Activated CD4-positive, alpha-beta T cell treated with anti-CD3 and anti-CD28 coated beads for 48 hours (primary cell): ENCODE measurements around the gene STARD10.
"Not testable (repeated sequence)": the region's sequence is repeated elsewhere in the genome, so short reads cannot be mapped to it uniquely, and the experiment has no call there.

Experiments
- DNase-seq: peaks from one replicate; pipeline ENCODE4 v3.0.0-alpha.2; 2020

Gene STARD10

DNA sequence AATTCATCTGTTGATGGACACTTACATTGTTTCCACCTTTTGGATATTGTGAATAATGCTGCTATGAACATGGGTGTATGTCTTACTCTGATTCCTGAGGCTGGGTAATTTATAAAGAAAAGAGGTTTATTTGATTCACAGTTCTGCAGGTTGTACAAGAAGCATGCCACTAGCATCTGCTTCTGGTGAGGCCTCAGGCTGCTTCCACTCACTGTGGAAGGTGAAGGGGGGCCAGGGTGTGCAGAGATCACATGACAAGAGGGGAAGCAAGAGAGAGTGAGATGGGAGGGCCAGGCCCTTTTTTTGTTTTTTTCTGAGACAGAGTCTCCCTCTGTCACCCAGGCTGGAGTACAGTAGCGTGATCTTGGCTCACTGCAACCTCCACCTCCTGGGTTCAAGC, 12.5 kb upstream of the STARD10 start:
- not testable (repeated sequence) for DNase-seq

DNA sequence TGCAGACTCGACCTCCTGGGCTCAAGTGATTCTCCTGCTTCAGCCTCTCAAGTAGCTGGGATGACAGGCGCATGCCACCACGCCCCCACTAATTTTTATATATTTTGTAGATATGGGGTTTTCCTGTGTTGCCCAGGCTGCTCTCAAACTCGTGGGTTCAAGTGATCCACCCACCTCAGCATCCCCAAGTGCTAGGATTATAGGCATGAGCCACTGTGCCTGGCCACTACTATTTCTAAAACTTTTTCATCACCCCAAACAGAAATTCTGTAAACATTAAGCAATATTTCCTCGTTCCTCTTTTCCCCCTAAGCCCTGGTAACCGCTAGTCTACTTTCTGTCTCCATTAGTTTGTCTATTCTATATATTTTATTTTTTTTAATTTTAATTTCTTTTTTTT, 11.4 kb upstream of the STARD10 start:
- no peak for DNase-seq

DNA sequence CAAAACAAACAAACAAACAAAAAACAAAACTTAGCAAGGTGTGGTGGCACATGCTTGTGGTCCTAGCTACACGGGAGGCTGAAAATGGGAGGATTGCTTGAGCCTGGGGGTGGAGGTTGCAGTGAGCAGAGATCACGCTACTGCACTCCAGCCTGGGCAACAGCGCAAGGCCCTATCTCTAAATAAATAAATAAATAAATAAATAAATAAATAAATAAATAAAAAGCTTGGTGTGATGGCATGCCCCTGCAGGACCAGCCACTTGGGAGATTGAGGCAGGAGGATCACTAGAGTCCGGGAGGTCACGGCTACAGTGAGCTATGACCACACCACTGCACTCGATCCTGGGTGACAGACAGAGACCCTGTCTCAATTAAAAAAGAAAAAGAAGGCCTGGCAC, 9.0 kb upstream of the STARD10 start:
- no peak for DNase-seq

DNA sequence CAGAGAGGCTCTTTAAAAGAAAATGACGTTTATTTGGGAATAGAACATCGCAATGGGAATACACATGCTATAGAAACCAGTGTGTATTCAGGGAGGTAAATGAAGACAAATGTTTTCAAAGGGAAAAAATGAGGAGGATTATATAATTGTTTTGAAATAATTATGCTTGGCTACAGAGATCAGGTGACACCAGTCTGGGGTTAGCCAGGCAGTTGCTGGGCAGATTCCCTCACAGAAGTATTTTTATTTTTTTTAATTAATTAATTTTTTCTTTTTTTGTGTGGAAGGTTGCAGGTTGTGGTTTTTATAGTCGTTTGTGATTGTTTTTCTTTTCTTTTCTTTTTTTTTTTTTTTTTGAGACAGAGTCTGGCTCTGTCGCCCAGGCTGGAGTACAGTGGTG, 5.6 kb upstream of the STARD10 start:
- DNase-seq: no peak

DNA sequence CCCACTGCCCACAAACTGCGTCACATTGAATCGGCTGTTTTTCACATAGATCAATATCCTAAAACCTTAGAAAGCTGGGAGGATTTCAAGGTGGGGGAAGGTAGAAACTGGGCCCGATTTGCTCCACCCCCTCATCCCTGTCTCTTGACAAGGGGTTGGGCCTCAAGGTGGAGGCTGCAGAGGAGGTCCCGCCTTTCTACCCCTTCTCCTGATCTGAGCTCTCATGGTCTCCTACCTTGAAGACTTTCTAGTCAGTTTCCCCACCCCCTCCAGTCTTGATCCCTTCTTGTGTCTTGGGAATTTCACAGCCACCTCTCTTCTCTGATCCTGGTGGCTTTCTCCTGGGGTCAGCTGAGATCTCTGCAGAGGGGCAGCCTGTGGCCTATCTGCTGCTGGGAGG, 4.5 kb upstream of the STARD10 start:
- DNase-seq: no peak

DNA sequence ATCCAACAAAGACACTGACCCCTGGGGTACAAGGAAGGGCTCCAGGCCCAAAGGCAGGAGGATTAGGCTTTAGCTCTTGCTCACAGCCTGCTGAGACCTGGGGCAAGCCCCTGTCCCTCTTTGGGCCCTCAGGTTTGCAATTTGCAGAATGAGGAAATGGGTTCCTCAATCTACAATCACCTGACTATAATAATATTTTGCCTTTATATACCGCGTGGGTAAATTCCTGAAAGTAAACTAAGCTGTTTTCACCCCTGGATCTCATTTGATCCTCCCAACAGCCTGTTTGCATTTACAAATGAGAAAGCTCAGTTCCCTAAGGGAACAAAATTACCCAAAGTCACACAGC, 797 bp downstream of the STARD10 start:
- DNase-seq: no peak

DNA sequence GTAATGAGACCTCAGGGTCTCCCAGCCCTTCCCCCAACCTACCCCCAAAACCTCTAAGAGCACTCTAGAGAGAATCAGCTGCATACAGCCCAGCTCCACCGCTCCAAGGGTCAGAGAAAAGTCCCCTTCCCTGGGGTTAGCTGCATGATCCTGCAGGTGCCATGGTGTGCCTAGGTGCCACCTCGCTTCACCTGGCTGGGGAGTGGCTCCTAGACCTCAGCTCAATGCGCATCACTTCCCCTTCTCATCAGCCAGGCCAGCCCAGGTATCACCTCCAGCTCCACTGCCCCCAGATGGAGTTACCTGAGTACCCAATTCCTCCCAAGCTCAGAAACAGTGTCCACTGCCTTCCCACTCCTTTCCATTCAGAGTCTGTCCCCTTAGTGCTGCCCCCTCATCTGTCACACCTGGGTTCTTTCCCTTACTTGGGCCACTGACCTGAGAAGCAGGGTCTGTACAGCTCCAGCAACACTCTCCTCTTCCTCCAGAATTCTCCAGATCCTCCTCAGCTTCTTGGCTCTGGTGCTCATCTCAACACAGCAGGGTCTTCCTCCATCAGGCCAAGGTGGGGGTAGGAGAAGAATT, 1.3 kb downstream of the STARD10 start:
- no peak for DNase-seq

DNA sequence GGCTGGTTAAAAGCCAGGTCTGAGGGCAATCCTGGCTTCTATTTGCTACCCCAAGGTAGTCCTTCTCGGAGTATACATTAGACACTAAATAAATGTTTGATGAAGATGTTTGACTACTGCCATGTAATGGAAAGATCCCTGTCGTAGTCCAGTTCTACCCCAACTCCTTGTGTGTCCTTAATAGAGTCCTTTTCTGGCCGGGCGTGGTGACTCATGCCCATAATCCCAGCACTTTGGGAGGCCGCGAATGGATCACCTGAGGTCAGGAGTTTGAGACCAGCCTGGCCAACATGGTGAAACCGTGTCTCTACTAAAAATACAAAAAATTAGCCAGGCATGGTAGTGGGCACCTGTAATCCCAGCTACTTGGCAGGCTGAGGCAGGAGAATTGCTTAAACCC, 2.6 kb downstream of the STARD10 start:
- DNase-seq: not testable (repeated sequence)

DNA sequence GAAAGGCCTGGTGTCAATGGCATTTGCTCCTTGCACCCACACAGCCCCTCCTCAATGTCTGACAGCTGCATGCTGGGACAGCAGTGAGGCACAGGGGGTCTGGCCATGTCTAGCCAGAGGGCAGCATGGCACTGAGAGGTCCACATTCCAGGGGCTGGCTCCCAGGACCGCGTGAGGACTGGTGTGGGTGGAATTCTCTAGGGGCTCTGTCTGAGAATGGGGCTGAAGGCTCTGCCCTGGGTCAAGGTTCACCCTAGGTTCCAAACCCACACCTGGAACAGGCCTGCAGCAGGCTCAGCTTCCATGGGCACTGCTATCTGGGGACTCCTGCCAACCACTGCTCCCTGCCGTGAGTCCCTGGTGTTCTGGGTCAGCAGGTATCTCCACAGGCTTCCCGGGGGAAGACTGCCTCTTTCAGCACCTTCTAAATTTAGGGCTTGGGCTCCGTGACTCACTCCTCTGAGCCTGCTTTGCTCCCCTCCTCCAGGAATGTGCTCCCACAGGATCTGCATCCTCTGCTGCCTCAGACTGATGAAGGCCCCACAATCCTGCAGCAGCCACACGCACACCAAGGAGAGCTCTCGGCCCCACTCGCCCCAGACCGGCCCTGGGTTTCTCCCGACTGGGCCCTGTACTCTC, 4.2 kb downstream of the STARD10 start:
- DNase-seq: no peak

DNA sequence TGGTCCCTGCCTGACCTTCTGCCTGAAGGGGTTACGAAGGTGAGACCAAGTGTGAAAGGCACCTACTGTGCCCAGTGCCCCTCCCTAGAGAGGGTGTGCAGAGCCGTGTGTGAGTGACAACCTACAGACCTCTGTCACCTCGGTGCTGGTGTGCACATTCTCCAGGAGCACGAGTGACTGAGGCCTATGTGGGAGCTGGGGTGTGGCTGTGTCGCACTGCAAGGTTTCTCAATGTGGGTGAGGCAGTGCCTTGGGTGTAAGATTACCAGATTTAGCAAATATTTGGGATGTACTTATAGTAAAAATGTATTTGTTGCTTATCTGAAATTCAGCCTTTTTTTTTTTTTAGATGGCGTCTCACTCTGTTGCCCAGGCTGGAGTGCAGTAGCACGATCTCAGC, 5.6 kb downstream of the STARD10 start:
- no peak for DNase-seq

DNA sequence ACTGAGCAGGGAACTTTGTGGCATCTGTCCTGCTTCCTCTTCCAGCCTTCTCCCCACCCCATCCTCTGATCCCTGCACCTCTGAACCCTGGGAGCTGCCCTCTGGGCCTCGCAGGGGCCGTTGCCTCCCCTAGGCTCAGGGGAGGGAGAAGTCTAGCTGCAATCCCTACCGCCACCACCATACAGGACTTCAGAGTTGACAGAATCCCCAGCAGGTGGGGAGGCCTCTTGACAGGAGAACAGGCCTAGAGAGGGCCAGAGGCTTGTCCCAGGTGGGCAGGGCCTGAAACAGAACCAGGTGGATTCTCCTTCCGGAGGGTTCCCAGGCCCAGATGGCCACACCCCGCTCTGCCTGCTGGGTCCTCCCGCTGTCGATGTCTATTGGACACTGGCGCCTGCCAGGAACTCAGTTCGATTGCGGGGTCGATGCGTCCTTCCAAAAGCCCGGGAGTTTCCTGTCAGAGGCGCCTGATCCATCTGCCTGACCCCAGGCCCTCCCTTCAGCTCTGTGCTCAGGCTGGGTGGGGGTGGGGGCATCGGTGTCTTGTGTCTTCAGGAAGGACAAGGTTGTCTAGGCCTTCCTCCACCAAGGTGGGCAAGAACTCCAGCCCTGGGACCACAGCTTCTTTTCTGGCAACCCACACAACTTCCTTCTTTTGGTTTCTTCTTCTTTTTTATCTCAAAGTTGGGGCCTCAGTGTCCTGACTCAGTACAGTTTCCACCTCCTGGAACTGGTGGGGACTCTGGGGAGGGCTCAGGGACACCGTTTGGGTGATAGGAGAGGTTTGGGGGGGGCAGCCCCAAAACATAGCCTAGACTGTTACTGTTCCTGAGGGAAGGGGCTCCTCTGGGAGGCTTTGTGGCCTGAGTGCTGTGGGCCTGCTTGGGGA, 6.4 kb downstream of the STARD10 start:
- DNase-seq: peak; percentile 36

DNA sequence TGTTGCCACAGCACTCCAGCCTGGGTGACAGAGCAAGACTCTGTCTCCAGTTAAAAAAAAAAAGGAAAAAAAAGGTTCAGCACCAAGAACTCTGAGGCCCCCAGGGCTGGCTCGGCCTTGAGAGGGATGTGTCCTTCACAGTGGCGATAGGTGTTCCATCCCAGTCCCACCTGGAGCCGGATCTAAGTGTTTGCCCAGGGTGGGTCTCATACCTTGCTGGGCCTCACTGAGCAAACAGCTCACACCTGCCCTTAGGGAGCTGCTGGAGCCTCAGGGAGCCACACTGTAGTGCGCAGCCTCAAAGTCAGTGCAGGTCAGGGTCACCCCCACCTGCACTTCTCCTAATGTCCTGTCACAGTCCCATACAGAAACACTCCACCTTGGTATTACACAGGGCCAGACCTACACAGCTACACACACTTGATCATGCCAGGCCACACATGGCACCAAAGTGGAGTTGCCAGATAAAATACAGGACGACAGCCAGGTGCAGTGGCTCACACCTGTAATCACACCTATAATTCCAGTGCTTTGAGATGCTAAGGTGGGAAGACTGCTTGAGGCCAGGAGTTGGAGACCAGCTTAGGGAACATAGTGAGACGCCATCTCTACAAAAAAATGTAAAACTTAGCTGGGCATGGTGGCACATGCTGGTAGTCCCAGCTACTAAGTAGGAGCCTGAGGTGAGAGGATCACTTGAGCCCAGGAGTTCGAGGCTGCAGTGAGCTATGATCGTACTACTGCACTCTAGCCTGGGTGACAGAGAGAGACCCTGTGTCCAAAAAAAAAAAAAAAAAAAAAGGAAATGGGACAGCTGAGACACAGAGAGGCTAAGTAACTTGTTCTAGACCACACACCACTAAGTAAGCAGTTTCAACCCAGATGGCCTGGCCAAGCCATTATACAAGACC, 7.3 kb downstream of the STARD10 start:
- no peak for DNase-seq

DNA sequence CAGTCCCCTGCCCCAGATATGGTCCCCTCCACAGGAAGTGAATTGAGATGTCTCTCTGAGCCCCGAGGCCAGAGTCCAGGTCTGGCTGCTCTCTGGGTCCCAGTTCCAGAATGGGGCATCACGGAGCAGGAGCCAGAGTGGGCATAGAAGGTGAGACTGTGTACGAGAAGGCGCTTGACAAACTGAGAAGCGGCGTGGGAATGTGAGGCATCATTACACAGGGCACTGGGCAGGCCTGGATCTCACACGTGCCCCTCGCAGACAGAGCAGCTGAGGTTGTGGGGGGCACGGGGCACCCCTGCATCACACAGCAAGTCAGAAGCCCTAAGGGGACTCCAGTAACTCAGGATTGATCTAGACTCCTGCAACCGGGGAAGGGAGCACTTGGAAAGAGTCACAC, 9.2 kb downstream of the STARD10 start:
- no peak for DNase-seq

DNA sequence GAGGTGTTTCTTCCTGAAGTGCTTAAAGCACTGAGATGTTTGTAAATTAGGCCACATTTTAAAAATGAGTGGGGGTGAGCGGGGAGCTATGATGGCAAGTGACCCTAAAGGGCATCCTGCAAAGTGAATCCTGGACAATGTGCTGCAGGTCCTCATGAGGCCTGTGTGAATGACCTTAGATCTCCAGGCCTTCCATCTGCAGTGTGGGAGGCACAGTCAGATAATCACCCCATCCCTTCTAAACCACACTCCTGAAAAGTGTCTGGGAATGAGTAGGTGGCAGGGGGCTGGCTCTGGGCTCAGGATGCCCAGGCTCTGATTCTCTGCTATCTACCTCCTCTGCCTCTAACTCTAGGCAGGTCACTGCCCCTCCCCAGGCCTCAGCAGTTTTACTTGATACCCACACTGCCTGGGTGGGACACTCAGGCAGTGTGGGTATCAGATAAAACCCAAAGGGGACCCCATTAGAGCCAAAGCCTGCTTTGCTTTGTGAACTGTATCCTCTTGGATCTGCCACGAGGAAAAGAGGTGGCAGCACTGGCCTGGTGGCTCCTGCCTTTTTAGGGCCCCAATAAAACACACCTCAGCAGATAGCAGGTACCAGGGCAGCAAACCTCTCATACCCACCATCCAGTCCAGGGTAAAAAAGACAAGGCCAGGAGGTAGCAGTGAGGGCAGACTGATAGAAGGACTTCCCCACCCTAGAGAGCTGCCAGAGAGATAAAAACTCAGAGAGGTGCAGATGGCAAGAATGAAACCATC, 10.5 kb downstream of the STARD10 start:
- no peak for DNase-seq

DNA sequence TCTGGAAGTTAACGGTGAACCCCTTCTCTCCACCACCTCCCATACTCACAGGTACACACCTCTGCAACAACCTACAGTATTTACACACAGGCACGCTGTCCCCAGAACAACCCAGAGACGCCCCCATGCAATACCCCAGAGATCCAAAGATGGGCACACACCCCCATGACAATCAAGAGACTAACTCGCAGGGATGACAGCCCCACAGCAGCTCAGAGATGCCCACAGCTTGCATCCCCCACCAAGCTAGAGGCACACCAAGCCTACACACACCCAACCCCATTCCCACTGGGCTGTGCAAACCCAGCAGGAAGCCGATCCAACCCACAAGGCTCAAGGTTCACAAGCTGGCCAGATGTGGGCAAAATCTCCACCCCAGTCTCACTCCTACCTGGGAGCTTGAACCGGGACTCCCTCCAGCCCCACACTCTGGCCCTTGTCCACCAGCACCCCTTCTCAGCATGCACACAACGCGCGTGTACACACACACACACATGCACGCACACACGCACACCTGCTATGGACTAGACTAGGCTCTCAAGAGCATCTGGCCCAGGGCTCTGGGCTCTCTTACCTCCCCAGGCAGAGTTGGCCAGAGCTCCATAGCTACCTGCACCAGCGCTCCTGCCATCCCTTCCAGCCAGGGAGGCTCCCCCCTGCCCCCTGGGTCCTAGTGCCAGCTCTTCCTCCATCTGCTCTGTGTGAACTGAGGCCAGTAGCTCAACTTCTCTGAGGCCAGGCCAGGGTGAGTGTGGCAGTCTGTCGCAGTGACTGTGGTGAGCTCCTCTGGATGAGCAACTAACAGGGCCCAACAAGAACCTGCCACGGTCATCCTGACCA, 11.5 kb downstream of the STARD10 start:
- no peak for DNase-seq

DNA sequence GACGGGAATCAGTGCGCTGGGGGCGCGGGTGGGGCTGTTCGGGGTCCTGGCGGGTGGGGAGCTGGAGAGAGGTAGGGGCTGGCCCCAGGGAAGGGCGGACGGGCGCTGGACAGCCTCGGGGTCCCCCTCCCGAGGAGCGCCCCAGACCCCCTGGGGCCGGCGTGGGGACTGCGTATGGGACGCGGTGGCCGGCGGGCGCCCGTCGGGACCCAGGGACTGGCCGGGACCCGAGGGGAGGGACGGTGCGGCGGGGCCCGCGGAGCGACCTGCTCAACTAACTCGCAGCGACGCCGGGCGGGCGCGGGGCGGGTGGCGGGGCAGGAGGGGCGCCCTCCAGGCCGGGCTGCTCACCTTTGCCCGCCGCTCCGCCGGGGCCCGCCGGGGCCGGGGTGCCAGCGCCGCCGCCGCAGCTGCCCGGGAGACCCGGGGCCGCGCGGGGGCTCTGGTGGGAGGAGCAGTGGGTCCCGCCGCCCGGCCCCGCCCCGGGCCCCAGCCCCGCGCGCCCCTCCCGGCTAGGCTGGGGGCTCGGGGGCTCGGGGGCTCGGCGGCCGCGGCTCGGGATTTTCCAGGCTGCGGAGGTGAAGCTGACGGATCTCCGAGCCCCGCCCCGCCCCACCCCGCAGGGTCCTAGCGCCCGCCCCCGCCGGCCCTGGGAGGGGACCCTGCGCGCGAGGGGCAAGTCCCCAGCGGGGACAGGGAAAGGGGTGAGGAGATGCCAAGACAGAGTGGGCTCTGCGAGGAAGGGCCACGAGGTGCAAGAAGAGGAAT, 12.3 kb downstream of the STARD10 start:
- peak; percentile 49 for DNase-seq

DNA sequence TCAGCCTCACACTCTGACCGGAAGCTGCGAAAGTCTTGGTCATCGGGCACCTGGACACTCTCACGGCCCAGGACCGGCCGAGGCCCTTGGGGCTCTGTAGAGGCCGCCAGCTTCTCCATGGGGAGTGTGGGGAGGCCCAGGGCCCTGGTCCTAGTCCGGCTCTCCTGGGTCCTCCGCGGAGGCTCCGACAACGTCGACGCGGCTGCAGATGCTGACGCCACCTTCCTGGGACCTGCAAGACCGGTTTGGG, 12.9 kb downstream of the STARD10 start:
- no peak for DNase-seq

DNA sequence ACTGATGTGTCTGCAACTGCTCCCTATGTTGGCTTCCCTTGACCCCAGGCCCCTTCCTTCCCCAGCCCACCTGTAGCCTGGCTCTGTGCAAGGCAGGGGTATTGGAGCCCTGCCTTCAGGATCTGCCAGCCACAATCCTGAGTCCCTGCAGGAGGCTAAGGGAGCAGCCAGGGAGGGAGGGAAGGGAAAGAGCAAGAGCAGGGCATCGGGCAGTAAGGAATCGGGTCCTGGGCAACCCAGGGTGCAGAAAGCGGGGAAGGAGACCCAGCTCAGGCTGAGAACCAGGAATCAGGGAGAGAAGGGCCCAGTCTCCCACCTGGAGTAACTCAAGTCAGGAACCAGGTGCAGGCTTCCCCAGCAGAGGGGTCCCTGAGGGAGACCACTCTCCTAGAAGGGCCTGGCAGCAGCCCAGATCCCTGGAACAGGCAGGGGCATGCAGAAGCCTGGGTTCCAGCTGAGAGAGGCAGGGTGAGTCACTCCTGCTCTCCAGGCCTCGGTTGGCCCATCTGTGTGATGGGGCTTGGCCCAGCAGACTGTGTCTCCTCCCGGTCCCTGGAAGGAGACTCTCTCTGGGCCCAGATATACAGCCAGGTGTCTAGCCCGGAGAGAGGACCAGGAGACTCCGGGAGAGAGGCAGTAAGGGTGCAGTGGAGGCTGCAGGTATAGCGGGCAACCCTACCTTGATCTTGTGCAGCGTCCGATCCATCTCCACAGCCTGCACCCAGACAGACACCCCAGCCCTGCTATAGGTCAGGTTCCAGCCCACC, 13.4 kb downstream of the STARD10 start:
- DNase-seq: no peak

DNA sequence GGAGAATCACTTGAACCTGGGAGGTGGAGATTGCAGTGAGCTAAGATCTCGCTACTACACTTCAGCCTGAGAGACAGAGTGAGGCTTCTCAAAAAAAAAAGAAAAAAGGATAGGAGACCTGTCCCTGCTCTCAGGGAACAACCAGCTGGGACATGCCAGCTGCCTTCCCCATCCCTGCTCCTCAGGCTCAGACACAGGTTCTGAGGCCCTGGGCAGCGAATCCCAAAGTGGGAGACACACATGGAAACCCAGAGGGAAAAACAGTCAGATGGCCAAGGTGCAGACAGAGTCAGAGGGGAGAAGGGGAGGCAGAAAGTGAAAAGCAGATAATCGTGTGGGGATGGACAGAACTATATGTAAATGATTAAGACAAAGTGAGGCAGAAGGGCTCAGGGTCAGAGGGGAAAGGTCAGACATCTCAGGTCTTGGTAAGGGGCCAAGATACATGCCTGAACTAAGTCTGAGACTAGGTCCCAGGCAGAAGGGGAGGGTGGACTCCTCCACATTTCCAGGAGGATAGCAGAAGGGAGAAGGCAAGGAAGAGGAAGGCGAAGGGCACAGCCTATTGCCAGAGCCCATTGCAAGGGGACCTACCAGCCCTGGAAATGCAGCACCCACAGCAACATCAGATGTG, 14.2 kb downstream of the STARD10 start:
- no peak for DNase-seq
